ENCODE measurements around the gene CFAP46.
A peak's percentile ranks its signal among the peaks of the same experiment; 100 is the strongest.

CFAP46 gene

DNA sequence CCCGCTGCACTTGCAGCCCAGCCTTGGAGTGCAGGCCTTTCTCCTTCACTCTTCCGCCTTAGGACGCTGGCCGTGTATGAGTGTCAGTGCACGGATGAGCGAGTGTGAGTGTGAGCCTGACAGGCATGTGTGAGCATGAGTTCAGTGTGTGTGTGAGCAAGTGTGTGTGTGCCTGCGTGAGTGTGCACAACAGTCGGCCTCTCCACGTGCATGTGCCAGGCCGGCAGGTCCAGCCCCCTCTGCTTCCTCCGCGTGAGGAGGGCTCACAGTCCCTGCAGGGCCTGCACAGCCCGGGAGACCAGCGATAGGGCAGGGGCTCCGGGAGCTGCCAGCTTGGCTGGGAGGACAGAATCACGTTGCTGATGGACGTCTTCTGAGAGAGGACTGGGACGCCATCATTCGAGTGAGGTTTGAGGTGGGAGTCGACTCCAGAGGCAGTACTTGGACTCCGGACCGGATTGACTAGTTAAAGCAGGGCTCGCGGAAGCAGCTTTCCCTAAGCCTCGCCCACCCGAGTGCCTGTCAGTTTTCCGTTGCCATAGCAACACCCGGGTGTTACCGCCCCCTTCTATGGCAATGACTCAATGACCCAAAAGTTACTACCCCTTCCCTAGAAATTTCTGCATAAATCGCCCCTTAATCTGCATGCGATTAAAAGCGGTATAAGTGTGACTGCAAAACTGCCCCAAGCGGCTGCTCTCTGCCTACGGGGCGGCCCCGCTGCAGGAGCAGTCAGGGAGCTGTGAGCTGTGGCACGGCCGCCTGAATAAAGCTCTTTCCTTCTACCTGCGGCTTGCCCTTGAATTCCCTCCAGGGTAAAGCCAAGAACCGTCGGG, 19.6 kb upstream of the CFAP46 start:
- Histone ChIP-seq H4K91ac (ENCODE audit: low read length) (no peak overlapping the region), H2AK5ac (ENCODE audit: low read length, severe bottlenecking) (no peak overlapping the region), H3K36me3 (ENCODE audit: control insufficient read depth in 1 of 2, insufficient read depth in 2 of 2, low read depth in 1 of 2, low read length in 2 of 2) (no peaks in the 10 kb centered on the region), H2BK15ac (ENCODE audit: low read depth, poor library complexity, severe bottlenecking) (no peak overlapping the region), H3K23ac (ENCODE audit: low read length in 2 of 2) (no peak overlapping the region), H3K4me1 (ENCODE audit: control insufficient read depth, insufficient read depth, low read depth, low read length) (peaks cover 5% of the 10 kb centered on the region), H3K79me1 (replicated peaks; ENCODE audit: low read length, poor library complexity, severe bottlenecking) (no peaks in the 10 kb centered on the region), H2AFZ (ENCODE audit: low read depth, low read length) (peak overlapping the region; percentile 43), H3K4me2 (ENCODE audit: low read length, poor library complexity, severe bottlenecking) (peak overlapping the region; percentile 99), H3K9ac (ENCODE audit: low read length) (peak overlapping the region; percentile 85), H2BK120ac (ENCODE audit: low read depth, low read length) (no peak overlapping the region), H3K27me3 (ENCODE audit: control insufficient read depth in 1 of 2, insufficient read depth in 1 of 2, low read length in 2 of 2) (peaks cover 20 to 44% of the 10 kb centered on the region in 2 experiments), H4K8ac (ENCODE audit: low read length) (peak overlapping the region; percentile 27), H3K4ac (ENCODE audit: low read depth in 1 of 2, low read length in 2 of 2) (no peak overlapping the region), H3K4me3 (ENCODE audit: insufficient read depth in 1 of 2, low read depth in 1 of 2, low read length in 2 of 2) (peak overlapping the region; percentile 50 to 92), H2BK5ac (ENCODE audit: low read depth, low read length, poor library complexity, severe bottlenecking) (no peak overlapping the region), H2BK12ac (ENCODE audit: low read length in 2 of 2) (no peak overlapping the region), H3K9me3 (ENCODE audit: control insufficient read depth, low read length) (no peaks in the 10 kb centered on the region), H3K14ac (ENCODE audit: low read length in 2 of 2) (peak overlapping the region in 1 of 2 experiments; percentile 79), H3K18ac (ENCODE audit: low read depth in 1 of 2, low read length in 2 of 2) (no peak overlapping the region), H3K27ac (ENCODE audit: low read length, poor library complexity, severe bottlenecking) (no peak overlapping the region)
- DNase-seq, result peak; percentile 69
- 32% methylated on average over 38 of the region's 41 CpGs for WGBS

DNA sequence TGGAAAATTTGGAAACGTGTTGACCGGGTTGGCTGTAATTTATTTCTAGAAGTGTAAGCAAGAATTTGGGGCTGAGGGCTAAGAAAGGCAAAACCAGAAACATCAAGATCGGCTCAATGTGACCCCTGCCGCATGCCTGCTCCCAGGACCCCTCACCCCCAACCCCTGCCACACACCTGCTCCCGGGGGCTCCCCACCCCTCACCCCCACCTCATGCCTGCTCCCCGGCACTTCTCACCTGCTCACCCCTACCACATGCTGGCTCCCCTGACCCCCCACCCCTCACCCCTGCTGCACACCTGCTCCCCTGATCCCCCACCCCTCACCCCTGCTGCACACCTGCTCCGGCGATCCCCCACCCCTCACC, 19.0 kb upstream of the CFAP46 start:
- DNase-seq, result no peak
- Histone ChIP-seq H2AFZ (ENCODE audit: low read depth, low read length) (no peak overlapping the region), H2BK15ac (ENCODE audit: low read depth, poor library complexity, severe bottlenecking) (no peak overlapping the region), H3K4me3 (ENCODE audit: insufficient read depth in 1 of 2, low read depth in 1 of 2, low read length in 2 of 2) (no peak overlapping the region), H3K4ac (ENCODE audit: low read depth in 1 of 2, low read length in 2 of 2) (no peak overlapping the region), H4K8ac (ENCODE audit: low read length) (no peak overlapping the region), H3K27me3 (ENCODE audit: control insufficient read depth in 1 of 2, insufficient read depth in 1 of 2, low read length in 2 of 2) (peaks cover 21 to 44% of the 10 kb centered on the region in 2 experiments), H3K9me3 (ENCODE audit: control insufficient read depth, low read length) (no peaks in the 10 kb centered on the region), H3K18ac (ENCODE audit: low read depth in 1 of 2, low read length in 2 of 2) (no peak overlapping the region), H3K23ac (ENCODE audit: low read length in 2 of 2) (no peak overlapping the region), H2BK5ac (ENCODE audit: low read depth, low read length, poor library complexity, severe bottlenecking) (no peak overlapping the region), H2BK12ac (ENCODE audit: low read length in 2 of 2) (no peak overlapping the region), H3K14ac (ENCODE audit: low read length in 2 of 2) (peak overlapping the region in 1 of 2 experiments; percentile 79), H3K27ac (ENCODE audit: low read length, poor library complexity, severe bottlenecking) (no peak overlapping the region), H2BK120ac (ENCODE audit: low read depth, low read length) (no peak overlapping the region), H3K79me1 (replicated peaks; ENCODE audit: low read length, poor library complexity, severe bottlenecking) (no peaks in the 10 kb centered on the region), H3K9ac (ENCODE audit: low read length) (no peak overlapping the region), H4K91ac (ENCODE audit: low read length) (no peak overlapping the region), H2AK5ac (ENCODE audit: low read length, severe bottlenecking) (no peak overlapping the region), H3K4me1 (ENCODE audit: control insufficient read depth, insufficient read depth, low read depth, low read length) (peaks cover 5% of the 10 kb centered on the region), H3K4me2 (ENCODE audit: low read length, poor library complexity, severe bottlenecking) (no peak overlapping the region), H3K36me3 (ENCODE audit: control insufficient read depth in 1 of 2, insufficient read depth in 2 of 2, low read depth in 1 of 2, low read length in 2 of 2) (no peaks in the 10 kb centered on the region)
- WGBS, result 95% methylated on average over 7 of the region's 8 CpGs

DNA sequence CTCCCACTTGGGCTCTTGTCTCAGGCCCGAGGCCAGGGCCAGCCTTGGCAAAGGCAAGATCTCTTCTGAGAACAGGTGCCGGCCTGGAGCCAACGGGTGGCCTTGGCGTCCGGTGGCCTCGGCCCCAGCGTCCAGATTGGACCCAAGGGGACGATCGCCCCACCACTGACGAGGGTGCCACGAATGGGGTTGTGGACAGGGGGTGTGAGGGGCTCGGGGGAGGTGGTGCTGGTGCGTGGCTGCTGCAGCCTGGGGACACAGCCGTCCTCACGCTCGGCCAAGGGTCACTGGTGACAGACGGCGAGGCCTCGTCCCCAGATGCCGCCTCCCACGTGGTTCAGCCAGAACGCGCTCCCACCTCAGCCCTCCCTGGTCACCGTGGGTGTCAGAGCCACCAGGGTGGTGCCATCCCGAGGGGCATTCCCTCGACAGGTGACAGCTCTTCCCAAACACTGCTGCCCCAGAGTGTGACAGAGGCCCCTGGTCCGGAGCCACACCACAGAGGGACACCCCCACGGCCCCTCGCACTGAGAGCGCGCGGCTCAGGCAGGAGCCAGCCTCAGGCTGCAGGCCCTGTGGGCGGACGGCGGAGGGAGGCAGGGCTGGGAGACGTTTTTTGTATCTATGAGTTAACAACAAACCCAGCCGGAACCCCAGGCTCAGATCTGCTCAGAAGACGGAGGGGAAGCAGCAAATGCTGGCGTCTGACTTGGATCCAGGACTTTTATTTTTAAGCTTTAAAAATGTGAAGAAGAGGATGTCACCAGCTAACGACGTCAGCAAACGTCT, 18.5 kb upstream of the CFAP46 start:
- peaks cover 5% of the 10 kb centered on the region for H3K4me1 ChIP-seq (ENCODE audit: control insufficient read depth, insufficient read depth, low read depth, low read length)
- H2AK5ac ChIP-seq (ENCODE audit: low read length, severe bottlenecking), result no peak overlapping the region
- H3K27ac ChIP-seq (ENCODE audit: low read length, poor library complexity, severe bottlenecking), result no peak overlapping the region
- H2BK15ac ChIP-seq (ENCODE audit: low read depth, poor library complexity, severe bottlenecking), result no peak overlapping the region
- no peaks in the 10 kb centered on the region for H3K9me3 ChIP-seq (ENCODE audit: control insufficient read depth, low read length)
- no peak overlapping the region for H3K4me3 ChIP-seq (ENCODE audit: insufficient read depth in 1 of 2, low read depth in 1 of 2, low read length in 2 of 2)
- DNase-seq, result no peak
- no peak overlapping the region for H4K8ac ChIP-seq (ENCODE audit: low read length)
- no peak overlapping the region for H3K14ac ChIP-seq (ENCODE audit: low read length in 2 of 2)
- H3K23ac ChIP-seq (ENCODE audit: low read length in 2 of 2), result no peak overlapping the region
- H3K79me1 ChIP-seq (replicated peaks; ENCODE audit: low read length, poor library complexity, severe bottlenecking), result no peaks in the 10 kb centered on the region
- no peak overlapping the region for H4K91ac ChIP-seq (ENCODE audit: low read length)
- no peak overlapping the region for H2BK120ac ChIP-seq (ENCODE audit: low read depth, low read length)
- no peak overlapping the region for H2AFZ ChIP-seq (ENCODE audit: low read depth, low read length)
- peaks cover 21 to 43% of the 10 kb centered on the region in 2 experiments for H3K27me3 ChIP-seq (ENCODE audit: control insufficient read depth in 1 of 2, insufficient read depth in 1 of 2, low read length in 2 of 2)
- no peak overlapping the region for H3K4me2 ChIP-seq (ENCODE audit: low read length, poor library complexity, severe bottlenecking)
- H3K9ac ChIP-seq (ENCODE audit: low read length), result no peak overlapping the region
- no peak overlapping the region for H2BK5ac ChIP-seq (ENCODE audit: low read depth, low read length, poor library complexity, severe bottlenecking)
- H2BK12ac ChIP-seq (ENCODE audit: low read length in 2 of 2), result no peak overlapping the region
- no peaks in the 10 kb centered on the region for H3K36me3 ChIP-seq (ENCODE audit: control insufficient read depth in 1 of 2, insufficient read depth in 2 of 2, low read depth in 1 of 2, low read length in 2 of 2)
- no peak overlapping the region for H3K18ac ChIP-seq (ENCODE audit: low read depth in 1 of 2, low read length in 2 of 2)
- no peak overlapping the region for H3K4ac ChIP-seq (ENCODE audit: low read depth in 1 of 2, low read length in 2 of 2)
- WGBS, result 90% methylated on average over 42 of the region's 42 CpGs

DNA sequence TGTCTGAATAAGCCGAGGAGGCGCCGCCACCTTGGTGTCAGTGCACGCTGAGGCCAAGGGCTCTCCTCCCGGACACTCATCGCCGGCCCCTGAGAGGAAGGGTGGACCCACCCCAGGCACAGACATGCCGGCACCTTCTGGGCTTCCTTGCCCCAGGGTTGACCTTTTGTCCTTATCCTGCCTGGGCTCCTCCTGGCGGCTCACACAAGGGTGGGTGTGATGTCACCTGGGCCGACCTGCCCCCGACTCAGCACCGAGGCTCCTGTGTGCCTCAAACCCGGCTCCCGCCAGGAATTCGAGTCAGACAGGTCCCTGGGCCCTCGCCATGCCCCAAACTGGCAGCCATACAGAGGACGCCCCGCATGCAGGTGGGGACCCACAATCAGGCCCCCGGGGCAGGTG, 17.7 kb upstream of the CFAP46 start:
- H3K23ac ChIP-seq (ENCODE audit: low read length in 2 of 2), result no peak overlapping the region
- H3K36me3 ChIP-seq (ENCODE audit: control insufficient read depth in 1 of 2, insufficient read depth in 2 of 2, low read depth in 1 of 2, low read length in 2 of 2), result no peaks in the 10 kb centered on the region
- H4K8ac ChIP-seq (ENCODE audit: low read length), result no peak overlapping the region
- peaks cover 21 to 39% of the 10 kb centered on the region in 2 experiments for H3K27me3 ChIP-seq (ENCODE audit: control insufficient read depth in 1 of 2, insufficient read depth in 1 of 2, low read length in 2 of 2)
- H3K18ac ChIP-seq (ENCODE audit: low read depth in 1 of 2, low read length in 2 of 2), result no peak overlapping the region
- no peaks in the 10 kb centered on the region for H3K79me1 ChIP-seq (replicated peaks; ENCODE audit: low read length, poor library complexity, severe bottlenecking)
- H3K14ac ChIP-seq (ENCODE audit: low read length in 2 of 2), result no peak overlapping the region
- H4K91ac ChIP-seq (ENCODE audit: low read length), result no peak overlapping the region
- H3K4ac ChIP-seq (ENCODE audit: low read depth in 1 of 2, low read length in 2 of 2), result no peak overlapping the region
- H2BK15ac ChIP-seq (ENCODE audit: low read depth, poor library complexity, severe bottlenecking), result no peak overlapping the region
- H3K9ac ChIP-seq (ENCODE audit: low read length), result no peak overlapping the region
- no peak overlapping the region for H3K27ac ChIP-seq (ENCODE audit: low read length, poor library complexity, severe bottlenecking)
- no peak for DNase-seq
- H2BK120ac ChIP-seq (ENCODE audit: low read depth, low read length), result no peak overlapping the region
- H2AK5ac ChIP-seq (ENCODE audit: low read length, severe bottlenecking), result no peak overlapping the region
- peaks cover 5% of the 10 kb centered on the region for H3K4me1 ChIP-seq (ENCODE audit: control insufficient read depth, insufficient read depth, low read depth, low read length)
- no peak overlapping the region for H2BK5ac ChIP-seq (ENCODE audit: low read depth, low read length, poor library complexity, severe bottlenecking)
- 85% methylated on average over 19 of the region's 19 CpGs for WGBS
- no peak overlapping the region for H2AFZ ChIP-seq (ENCODE audit: low read depth, low read length)
- no peak overlapping the region for H2BK12ac ChIP-seq (ENCODE audit: low read length in 2 of 2)
- H3K4me3 ChIP-seq (ENCODE audit: insufficient read depth in 1 of 2, low read depth in 1 of 2, low read length in 2 of 2), result no peak overlapping the region
- no peak overlapping the region for H3K4me2 ChIP-seq (ENCODE audit: low read length, poor library complexity, severe bottlenecking)
- H3K9me3 ChIP-seq (ENCODE audit: control insufficient read depth, low read length), result no peaks in the 10 kb centered on the region

Data from mesenchymal stem cell (in vitro differentiated cells and primary cell).